ENCODE measurements around the gene RAB6B.

The RAB6B gene

DNA sequence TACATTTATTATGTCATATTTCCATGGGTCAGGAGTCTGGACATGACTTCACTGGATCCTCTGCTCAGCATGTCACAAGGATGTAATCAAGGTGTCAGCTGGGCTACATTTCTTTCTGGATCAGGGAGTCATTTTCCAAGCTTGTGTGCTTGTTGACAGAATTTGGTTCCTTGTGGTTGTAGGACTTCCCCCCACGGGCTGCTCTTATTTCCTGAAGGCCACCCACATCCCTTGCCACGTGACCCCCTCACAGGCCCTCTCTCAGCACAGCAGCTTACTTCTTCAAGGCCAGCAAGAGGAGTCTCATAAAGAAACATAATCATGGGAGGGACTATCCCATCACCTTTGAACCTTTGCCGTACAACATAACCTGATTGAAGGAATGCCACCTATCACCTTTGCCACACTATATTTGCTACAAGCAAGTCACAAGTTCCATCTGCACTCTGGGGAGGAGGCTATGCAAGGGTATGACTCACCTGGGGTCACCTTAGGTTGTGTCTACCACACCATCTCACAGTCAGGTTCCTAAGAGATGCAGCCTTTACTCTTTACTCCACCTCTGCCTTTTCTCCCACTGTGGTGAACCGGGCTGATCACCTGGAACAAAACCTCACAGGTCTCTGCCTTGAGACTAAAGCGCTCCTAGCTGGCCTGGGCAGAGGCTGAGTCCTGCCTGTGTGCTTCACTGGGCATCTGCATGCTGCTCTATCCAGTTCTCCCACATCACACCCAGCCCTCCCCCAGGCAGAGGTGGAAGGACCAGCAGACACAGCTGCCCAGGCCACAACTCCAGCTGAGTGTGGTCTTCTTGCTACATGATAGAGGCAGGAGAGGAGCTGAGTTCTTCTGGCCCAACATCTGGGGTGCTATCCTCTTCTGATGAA, 13.5 kb downstream of the RAB6B start:
- no peak for DNase-seq (ENCODE audit: low spot score)
- FAIRE-seq: no peak

DNA sequence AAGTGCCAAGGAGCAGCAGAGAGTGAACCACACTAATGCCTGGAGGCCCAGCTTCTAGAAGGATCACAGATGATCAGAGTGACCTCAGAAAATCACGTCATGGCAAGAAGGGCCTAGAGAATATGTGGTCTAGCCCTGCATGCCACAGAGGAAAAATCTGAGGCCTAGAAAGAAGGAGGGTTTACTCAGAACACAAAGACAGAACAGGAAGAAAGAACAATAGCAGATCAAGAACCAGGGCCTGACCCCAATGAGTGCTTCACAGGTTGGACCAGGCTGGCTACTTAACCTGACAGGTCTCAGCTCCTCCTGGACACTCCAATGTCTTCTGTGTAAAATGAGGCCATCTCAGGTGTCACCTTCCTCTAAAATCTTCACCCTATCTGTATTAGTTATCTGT, 14.2 kb downstream of the RAB6B start:
- no peak for DNase-seq (ENCODE audit: low spot score)
- no peak for FAIRE-seq

- DNase-seq (ENCODE audit: low spot score) (no peak), FAIRE-seq (no peak)
Measured at GRCh38 chr3:133880886-133881455, 14.7 kb downstream of the RAB6B start.

DNA sequence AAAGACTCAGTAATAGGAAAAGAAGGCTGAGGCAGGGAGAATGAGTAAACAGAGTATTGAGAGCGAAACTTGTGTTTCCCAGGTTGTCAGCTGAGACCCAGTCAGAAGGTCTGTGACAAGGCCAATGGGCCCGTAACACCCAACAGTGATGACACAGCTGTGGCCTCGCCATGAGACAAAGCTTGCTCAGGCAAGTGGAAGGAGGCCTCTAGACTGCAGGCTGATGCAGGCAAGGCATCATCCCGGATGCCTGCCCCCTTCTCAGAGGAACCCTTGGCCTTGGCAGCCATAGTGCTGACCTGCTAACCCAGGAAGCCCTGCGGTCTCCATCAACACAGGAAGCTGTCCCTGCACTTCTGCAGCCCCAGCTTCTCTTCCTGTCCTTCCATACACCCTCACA, 15.4 kb downstream of the RAB6B start:
- FAIRE-seq (no peak), DNase-seq (ENCODE audit: low spot score) (no peak)

GRCh38 chr3:133878518-133878917, 17.2 kb downstream of the RAB6B start:
- DNase-seq (ENCODE audit: low spot score) (no peak), FAIRE-seq (no peak)

- FAIRE-seq (no peak), DNase-seq (ENCODE audit: low spot score) (no peak)
Measured at GRCh38 chr3:133877221-133877620, 18.5 kb downstream of the RAB6B start.

GRCh38 chr3:133874761-133875438, 20.8 kb downstream of the RAB6B start:
- FAIRE-seq (no peak), DNase-seq (ENCODE audit: low spot score) (no peak)

GRCh38 chr3:133874344-133874743, 21.3 kb downstream of the RAB6B start:
- FAIRE-seq: peak; percentile 20
- DNase-seq (ENCODE audit: low spot score): no peak

DNA sequence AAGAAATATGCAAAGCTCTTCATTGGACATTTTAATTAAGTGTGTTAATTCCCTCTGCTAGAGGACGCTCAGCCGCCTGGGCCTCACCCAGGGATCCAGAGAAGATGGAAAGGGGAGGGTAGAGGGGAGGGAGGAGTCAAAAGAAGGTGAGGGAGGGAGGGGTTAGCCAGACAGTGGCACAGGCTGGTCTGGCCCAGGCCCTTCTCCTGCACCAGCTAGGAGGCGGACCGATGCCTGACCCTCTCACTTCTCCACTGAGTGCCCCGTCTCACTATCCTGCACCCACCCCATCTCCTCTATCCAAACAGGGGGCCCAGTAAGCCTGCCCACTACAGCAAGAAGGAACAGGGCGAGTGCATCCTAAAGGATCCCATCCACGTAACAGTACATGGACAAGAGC, 22.9 kb downstream of the RAB6B start:
- FAIRE-seq (no peak), DNase-seq (ENCODE audit: low spot score) (no peak)

- DNase-seq (ENCODE audit: low spot score) (no peak), FAIRE-seq (no peak)
Measured at GRCh38 chr3:133872161-133872560, 23.5 kb downstream of the RAB6B start.

GRCh38 chr3:133871368-133872090, 24.2 kb downstream of the RAB6B start:
- no peak for FAIRE-seq
- DNase-seq (ENCODE audit: low spot score): no peak

DNA sequence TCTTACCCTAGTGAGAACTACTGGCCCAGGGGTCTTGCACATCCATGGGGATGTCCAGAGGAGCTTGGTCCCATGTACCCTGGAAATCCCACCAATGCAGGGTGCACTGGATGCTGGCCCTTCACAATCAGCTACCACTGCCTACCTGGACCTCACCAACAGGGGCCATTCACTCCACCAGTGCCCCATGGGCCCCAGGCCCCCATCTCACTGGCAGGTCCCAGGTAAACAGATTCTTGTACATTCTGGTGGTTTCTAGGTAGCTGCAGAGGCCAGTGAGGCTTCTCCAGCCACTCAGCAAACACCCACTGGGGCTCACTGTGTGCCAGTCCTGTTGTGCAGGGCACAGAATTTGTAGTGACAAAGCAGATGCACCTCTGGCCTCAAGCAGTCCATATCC, 24.9 kb downstream of the RAB6B start:
- DNase-seq (ENCODE audit: low spot score) (no peak), FAIRE-seq (no peak)

DNA sequence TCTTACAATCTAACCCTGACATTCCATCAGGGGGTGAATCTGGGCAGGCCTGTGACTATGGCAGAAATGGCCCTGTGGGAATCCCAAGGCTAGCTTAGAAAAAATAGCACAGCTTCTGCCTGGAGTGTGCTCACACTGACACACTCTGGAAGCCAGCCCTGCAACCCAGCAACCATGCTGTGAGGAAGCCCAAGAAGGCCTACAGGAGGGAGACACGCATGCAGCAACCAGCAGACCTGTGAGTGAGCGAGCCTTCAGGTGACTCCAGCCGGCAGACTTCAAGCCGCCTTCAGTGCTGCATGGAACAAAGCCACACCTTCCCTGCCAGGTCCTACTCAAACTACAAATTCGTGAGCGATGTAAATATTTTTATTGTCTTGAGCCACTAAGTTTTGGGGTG, 26.1 kb downstream of the RAB6B start:
- no peak for FAIRE-seq
- DNase-seq (ENCODE audit: low spot score): no peak

DNA sequence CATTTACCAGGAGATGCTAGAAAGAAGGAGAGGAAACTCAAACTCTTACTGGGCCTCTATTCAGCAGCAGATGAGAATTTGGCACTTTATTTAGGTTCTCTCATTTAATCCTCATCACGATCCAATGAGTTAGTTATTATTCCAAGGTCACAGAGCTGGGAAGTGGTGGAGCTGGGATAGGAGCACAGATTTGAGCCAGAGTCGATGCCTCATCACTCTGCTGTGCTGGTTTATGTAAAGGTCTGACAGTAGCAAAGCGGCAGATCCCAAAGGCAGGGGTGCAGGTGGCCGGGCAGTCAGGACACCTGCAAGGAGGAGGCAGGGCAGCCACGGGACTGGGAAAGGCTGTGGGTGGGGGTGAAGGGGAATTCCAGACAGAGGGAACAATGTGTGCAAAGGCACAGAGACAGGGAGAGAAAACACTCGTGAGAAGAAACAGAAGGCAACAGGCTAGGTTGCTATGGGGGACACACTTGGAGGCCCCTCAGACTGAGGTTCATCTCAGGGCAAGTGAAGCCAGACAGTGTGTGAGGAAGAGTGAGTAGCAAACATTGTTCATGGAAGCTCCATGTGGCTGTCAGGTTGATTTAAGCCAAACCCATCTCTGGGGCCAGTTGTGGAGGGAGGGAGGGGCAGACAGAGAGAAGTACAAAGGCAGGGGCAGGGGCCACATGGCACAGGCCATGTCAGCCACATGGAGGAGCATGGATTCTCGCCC, 26.8 kb downstream of the RAB6B start:
- FAIRE-seq: no peak
- DNase-seq (ENCODE audit: low spot score): no peak

GRCh38 chr3:133868186-133868585, 27.5 kb downstream of the RAB6B start:
- no peak for DNase-seq (ENCODE audit: low spot score)
- no peak for FAIRE-seq

- FAIRE-seq (no peak), DNase-seq (ENCODE audit: low spot score) (no peak)
Measured at GRCh38 chr3:133866141-133866540, 29.5 kb downstream of the RAB6B start.

DNA sequence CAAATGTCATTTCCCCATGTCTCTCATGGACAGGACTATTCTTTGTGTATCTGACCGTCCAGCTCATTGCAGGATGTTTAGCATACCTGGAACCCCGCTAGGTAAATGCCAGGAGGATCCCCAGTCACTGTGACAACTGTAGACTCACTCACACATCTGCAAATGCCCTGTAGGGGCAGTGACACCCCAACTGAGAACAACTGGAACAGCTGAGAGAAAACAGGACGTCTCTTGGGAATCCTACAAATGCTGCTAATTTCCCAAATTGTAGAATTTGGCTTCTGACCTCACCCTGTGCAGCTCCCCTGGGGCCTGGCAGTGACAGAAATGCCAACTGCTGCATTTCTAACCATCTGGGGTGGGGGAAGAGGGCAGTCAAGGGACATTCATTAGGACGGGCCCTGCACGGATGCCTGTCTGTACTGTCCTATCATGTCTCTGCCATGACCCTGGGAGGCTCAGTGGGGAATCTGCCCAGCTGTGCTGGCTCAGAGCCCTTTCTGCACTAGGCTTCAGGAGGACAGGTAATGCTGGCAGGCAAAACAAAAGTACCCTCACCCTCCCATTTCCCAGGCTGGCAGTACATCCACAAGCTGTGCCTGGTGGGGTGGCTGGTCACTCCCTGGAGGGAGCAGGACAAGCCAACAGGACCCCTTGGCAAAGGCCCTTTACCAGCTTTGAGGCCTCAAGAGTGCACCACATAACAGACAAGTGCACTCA, 30.4 kb downstream of the RAB6B start:
- DNase-seq (ENCODE audit: low spot score) (no peak), FAIRE-seq (no peak)

- DNase-seq (ENCODE audit: low spot score) (no peak), FAIRE-seq (no peak)
Measured at GRCh38 chr3:133864616-133865015, 31.1 kb downstream of the RAB6B start.

DNA sequence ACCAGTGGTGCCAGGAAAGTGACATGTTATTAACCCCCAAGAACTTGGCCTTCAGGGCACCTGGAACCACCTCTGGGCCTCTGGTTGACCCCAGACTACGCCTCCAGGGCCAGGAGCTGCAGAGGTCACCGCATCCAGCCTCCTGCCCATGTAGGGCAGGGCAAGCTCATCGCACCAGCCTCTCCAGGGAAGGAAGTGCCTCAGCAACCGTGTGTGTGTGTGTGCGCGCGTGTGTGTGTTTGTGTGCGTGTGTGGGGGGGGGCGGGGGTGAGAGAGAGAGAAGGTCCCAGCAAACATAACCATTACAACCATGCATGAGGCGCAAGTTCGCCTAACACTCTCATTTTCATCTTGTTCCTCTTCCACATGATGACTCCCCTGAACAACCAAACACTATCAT, 31.8 kb downstream of the RAB6B start:
- FAIRE-seq: no peak

DNA sequence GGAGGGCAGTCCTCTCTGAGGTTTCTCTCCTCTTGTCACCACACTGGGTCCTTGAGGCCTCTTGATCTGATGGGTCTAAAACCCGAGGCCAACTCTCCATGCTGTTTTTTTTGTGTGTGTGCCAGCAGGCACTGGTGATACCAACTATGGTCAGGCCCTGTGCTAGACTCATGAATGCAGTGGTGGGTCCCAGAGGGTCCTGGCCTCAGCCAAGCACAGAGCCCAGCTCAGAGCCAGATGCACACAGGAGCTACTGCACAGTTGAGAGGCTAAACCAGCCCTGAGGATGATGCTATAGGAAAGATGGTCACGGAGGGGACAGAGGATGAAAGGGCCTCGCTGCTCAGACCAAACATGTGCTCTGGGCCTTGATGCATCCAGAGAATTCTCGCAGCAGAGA, 33.5 kb downstream of the RAB6B start:
- FAIRE-seq (no peak), DNase-seq (ENCODE audit: low spot score) (no peak)

More for the DNA sequence above, 31.8 kb downstream of the RAB6B start:
- DNase-seq (ENCODE audit: low spot score): no peak

DNA sequence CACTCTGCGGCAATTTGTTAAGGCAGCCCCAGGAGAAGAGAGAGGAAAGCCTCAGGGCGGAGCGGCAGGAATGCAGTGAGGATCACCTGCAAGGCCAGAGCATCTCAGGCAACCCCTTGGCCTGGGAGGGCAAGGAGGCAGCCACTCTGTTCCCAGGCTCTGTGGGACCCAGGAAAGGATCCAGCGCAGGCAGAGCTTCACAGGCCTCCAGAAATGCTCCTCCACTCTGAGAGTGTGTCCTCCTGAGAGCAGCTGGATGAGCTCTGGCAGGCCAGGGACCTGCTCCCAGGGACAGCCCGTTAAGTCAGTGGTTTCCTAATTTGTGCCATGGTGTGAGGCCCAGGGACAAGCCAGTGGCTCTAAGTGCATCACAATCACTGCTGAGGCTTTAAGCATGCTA, 35.2 kb downstream of the RAB6B start:
- DNase-seq (ENCODE audit: low spot score): no peak
- FAIRE-seq: no peak

Data from RCC 7860 (cell line).